AG09309 (cell line): Measurements from ENCODE around the gene SPRING1.

Source experiments
- DNase-seq: peaks from one replicate; pipeline ENCODE4 v3.0.0-alpha.2; 2010; ENCODE audit warnings: low read depth
- H3K4me3 ChIP-seq: 2 replicates; pipeline ENCODE4 v1.5.1; 2011; ENCODE audit warnings: mild to moderate bottlenecking, low read depth, low read length, moderate library complexity; ENCODE audit not compliant: control insufficient read depth
- CTCF ChIP-seq: IDR thresholded peaks from 2 replicates; pipeline ENCODE4 v1.5.1; 2011; ENCODE audit warnings: mild to moderate bottlenecking, low read depth, low read length, inconsistent platforms; ENCODE audit not compliant: insufficient read depth, control insufficient read depth; ENCODE audit errors: missing control alignments

SPRING1 gene

GRCh38 chr12:116692605-116693004 is 45.3 kb downstream of the SPRING1 start:
- TF ChIP-seq CTCF, result no peak
- no peak for DNase-seq
- no peak overlapping the region for H3K4me3 ChIP-seq

- TF ChIP-seq CTCF, result no peak
- no peak overlapping the region for H3K4me3 ChIP-seq
- DNase-seq, result no peak
Observed at GRCh38 chr12:116691636-116692035, 46.2 kb downstream of the SPRING1 start.

GRCh38 chr12:116691205-116691604 is 46.7 kb downstream of the SPRING1 start:
- TF ChIP-seq CTCF, result no peak
- H3K4me3 ChIP-seq, result no peak overlapping the region
- DNase-seq, result no peak

- no peak for DNase-seq
- no peak for TF ChIP-seq CTCF
- H3K4me3 ChIP-seq, result no peak overlapping the region
Observed at GRCh38 chr12:116689979-116690744, 47.7 kb downstream of the SPRING1 start.

GRCh38 chr12:116689521-116689920 is 48.3 kb downstream of the SPRING1 start:
- no peak for DNase-seq
- no peak overlapping the region for H3K4me3 ChIP-seq
- TF ChIP-seq CTCF, result no peak
